Measurements from ENCODE around the gene PRKAG2. TPM values are rescaled to one million over a fixed set of nuclear protein-coding genes. Genes with fewer than 3 reads are reported as not detected.

Gene PRKAG2
- total RNA-seq, 1 donor from 2014 or later: 17.7 TPM

DNA sequence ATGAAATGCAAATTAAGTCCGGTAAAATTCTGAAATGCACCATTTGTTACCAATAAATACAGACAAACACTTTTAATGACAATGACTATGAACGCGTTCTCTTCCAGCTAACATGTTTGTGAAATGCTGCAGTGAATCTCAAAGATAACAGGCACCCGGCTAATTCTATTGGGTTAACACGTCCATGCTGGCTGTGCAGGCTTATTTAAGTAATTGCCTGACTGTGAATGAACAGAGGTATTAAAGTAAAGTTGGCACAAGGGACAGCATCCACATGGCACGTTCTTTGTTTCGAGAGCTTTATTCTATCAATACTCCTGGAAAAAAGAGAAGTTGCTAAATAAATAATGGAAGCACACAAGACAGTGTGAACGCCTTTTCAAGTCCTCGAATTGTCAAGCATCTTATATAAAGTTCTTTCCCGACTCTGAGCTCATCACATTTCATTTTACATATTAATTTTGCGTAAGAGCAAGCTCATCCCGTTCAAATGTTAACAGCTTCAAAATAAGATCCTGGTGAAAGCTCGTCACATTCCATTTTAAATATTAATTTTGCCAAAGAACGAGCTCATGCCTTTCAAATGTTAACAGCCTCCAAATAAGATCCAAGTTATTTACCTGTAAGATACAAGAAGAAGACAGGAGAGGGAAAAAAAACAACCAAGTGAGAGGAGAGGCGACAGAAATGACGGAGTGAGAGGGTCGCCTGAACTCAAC, 245.9 kb downstream of the PRKAG2 start:
- intact Hi-C loops (cut with micrococcal nuclease): loop anchor here (5.0 kb wide), 3 partner anchors 159 to 806 kb away; partner anchors contain the start of genes CHPF2 and KMT2C

GRCh38 chr7:151630358-151630757, 246.6 kb downstream of the PRKAG2 start:
- intact Hi-C loops (cut with micrococcal nuclease): loop anchor here (5.0 kb wide), 3 partner anchors 158 to 807 kb away; partner anchors contain the start of genes CHPF2 and KMT2C

DNA sequence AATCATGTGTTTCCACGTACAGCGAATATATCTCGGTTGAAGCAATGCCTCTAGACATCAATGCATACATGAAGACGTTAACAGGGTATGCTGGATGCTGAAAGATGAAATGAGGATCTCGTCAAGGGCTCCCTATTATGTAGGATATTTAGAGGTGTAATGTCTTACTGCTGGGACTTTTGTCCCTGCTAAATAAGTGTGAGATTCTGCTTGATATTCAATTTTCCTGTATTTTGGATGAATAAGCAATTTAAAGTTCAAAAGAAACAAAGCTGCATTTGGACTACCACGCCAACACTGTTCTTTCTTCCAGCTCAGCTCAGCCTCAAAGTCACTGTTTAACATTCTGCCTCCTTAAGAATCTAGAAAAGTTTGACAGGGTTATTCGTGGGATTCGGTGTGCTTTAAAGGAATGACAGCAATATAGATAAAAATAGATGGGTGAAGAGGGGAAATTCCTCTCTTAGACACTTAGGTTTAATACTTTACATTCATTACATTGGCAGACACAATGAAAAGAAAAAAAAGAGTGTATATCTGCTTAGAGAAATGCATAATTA, 247.1 kb downstream of the PRKAG2 start:
- intact Hi-C loops (cut with micrococcal nuclease): loop anchor here (5.0 kb wide), 3 partner anchors 157 to 808 kb away; partner anchors contain the start of genes CHPF2 and KMT2C

GRCh38 chr7:151628846-151629604, 247.9 kb downstream of the PRKAG2 start:
- intact Hi-C loops (cut with micrococcal nuclease): no loop called here

GRCh38 chr7:151626422-151627115, 250.3 kb downstream of the PRKAG2 start:
- intact Hi-C loops (cut with micrococcal nuclease): loop anchor here (1.0 kb wide), 1 partner anchor 133 kb away; no protein-coding TSS in a partner anchor

- intact Hi-C loops (cut with micrococcal nuclease): loop anchor here (1.0 kb wide), 1 partner anchor 134 kb away; no protein-coding TSS in a partner anchor
Observed at GRCh38 chr7:151625606-151626005, 251.3 kb downstream of the PRKAG2 start.

DNA sequence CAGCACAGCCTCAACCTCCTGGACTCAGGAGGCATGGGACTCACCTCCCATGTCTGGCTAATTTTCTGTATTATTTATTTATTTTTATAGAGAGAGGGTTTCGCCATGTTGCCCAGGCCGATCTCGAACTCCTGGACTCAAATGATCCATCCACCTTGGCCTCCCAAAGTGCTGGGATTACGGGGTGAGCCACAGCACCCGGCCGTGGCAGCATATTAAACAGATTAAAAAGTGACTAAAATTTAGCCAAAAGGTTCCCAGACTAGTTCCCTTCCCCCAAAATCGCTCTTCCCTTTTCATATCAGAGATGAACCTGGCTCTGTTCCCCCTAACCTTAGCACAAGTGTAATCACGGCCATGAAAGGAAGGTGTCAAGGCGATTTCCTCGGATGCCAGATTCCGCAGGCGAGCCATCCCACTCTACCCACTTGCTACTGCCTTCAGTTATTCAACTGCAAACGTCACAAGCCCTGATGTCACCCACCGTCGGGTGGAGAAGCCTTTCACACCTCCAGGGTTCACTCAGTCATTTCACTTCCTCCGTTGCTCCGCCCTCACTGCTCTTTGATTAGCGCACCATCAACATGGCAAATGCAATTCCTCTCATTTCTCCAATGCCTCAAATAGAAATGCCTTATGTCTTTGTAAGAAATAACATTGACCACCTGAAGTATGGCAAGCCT, 252.5 kb downstream of the PRKAG2 start:
- intact Hi-C loops (cut with micrococcal nuclease): no loop called here

- intact Hi-C loops (cut with micrococcal nuclease): no loop called here
Observed at GRCh38 chr7:151623766-151624165, 253.1 kb downstream of the PRKAG2 start.

- intact Hi-C loops (cut with micrococcal nuclease): no loop called here
Observed at GRCh38 chr7:151621961-151622360, 255.0 kb downstream of the PRKAG2 start.

- intact Hi-C loops (cut with micrococcal nuclease): no loop called here
Observed at GRCh38 chr7:151616443-151617213, 260.3 kb downstream of the PRKAG2 start.

DNA sequence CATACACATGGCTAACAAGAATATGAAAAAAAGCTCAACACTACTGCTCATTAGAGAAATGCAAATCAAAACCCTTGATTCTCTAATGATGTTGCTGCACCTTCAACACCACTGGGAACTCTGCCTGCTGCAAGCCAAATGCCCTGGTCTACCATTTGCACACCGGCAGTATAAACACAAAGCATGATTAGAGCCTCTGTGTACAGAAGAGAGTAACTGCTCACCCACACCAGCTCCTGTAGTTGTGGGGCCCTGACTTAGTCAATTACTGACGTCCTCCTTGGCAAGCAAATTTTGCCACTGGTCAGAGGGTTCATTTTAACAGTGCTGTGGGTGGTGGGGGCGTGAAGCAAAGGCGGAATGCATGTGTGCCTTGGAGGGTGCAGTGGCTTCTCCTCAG, 261.1 kb downstream of the PRKAG2 start:
- intact Hi-C loops (cut with micrococcal nuclease): no loop called here

GRCh38 chr7:151615058-151615457, 261.9 kb downstream of the PRKAG2 start:
- intact Hi-C loops (cut with micrococcal nuclease): no loop called here

DNA sequence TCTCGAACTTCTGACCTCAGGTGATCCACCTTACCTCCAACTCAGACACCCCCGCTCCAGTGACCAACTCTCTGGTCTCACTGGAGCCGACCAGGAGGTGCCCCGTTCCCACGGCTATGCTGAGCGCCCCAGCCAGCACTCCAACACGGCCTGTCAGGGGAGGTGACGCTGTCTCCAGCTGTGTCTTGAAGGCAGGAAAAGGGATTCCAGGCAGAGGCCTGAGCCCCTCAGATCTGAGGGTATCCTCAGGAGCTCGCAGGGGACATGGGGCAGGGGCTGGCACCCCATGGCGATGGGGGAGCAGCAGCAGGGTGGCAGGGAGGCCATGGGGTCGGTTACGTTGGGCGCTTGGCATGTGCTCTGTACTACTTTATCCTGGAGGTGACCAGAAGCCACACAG, 262.9 kb downstream of the PRKAG2 start:
- intact Hi-C loops (cut with micrococcal nuclease): no loop called here

DNA sequence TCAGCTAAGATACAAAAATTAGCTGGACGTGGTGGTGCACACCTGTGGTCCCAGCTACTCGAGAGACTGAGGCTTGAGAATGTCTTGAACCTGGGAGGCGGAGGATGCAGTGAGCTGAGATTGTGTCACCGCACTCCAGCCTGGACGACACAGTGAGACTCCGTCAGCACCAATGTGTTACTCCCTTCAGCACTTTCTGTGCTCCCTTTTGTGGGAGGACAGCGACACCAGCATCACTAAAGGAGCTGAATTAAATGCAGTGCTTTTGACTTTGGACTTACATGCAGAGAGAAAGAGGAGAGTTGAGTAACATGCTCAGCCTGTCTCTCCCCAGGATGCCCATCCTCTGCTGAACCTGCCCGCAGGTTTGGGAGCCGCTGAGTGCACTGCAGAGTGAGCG, 265.0 kb downstream of the PRKAG2 start:
- intact Hi-C loops (cut with micrococcal nuclease): no loop called here

GRCh38 chr7:151611041-151611440, 265.9 kb downstream of the PRKAG2 start:
- intact Hi-C loops (cut with micrococcal nuclease): no loop called here

DNA sequence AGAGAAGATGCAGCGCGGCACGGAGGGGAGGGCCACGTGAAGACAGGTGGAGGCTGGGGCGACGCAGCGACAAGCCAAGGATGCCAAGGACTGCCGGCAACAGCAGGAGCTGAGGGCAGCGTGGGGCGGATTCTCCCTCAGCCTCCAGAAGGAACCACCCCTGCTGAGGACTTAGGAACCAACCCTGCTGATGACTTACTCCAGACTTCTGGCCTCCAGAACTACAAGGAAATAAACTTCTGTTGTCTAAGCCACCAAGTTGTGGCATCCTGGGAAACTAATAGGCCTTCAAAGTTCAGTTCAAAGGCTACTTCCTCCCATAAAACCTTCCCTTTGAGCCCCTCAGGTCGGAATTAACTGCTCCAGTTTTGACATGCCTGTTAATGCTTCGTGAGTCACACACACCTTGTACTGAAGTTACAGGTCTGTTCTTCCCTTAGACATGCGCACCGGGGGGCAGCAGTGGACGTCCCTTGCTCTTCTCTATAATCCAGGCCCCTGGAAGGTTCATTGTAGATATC, 268.8 kb downstream of the PRKAG2 start:
- intact Hi-C loops (cut with micrococcal nuclease): no loop called here

GRCh38 chr7:151607464-151607867, 269.4 kb downstream of the PRKAG2 start:
- intact Hi-C loops (cut with micrococcal nuclease): no loop called here

DNA sequence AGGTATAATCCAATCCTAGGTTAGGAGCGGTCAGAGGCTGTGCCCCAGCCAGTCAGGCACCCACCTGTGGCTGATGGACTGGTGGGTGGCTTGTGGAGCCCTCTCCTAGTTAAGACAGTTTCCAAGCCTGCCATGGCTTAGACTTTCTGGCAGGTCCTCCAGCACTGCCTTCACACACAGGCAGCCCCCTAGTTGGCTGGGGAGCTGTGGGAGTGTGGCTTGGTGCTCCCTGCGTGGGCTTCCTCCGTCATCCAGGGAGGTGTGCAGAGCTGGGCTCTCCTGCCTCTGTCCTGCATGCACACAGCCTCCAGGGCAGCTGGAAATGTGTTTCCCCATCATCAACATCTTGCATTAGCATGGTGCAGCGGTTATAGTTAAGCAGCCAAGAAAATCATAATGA, 273.0 kb downstream of the PRKAG2 start:
- intact Hi-C loops (cut with micrococcal nuclease): no loop called here

- intact Hi-C loops (cut with micrococcal nuclease): no loop called here
Observed at GRCh38 chr7:151601521-151602305, 275.2 kb downstream of the PRKAG2 start.

Data from T-helper 1 cell treated with Interleukin-12 subunit alpha and Interleukin-12 subunit beta and Interleukin-4 antibody, amounts not matched to agents 30 ng/mL and 1 ng/mL, for 36 hours (primary cell).